ENCODE data around the gene MED8. TPM values are rescaled to one million over a fixed set of nuclear protein-coding genes. Genes with fewer than 3 reads are reported as not detected.

The MED8 gene
- total RNA-seq, 1 donor from 2014 or later, result 23.6 TPM

GRCh38 chr1:43438006-43438405 lies 48.4 kb upstream of the MED8 start:
- Histone ChIP-seq H3K27me3 (no peaks in the 10 kb centered on the region), H2AFZ (replicated peaks) (no peak overlapping the region), H3F3A (ENCODE audit: low read depth) (no peaks in the 10 kb centered on the region), H3K79me2 (ENCODE audit: low read depth) (no peaks in the 10 kb centered on the region), H3K4me1 (no peaks in the 10 kb centered on the region), H3K27ac (no peak overlapping the region), H3K9ac (no peak overlapping the region), H3K4me3 (no peak overlapping the region), H3K9me3 (ENCODE audit: low read depth) (no peaks in the 10 kb centered on the region), H3K36me3 (no peaks in the 10 kb centered on the region), H4K20me1 (ENCODE audit: low read depth) (no peaks in the 10 kb centered on the region), H3K4me2 (no peak overlapping the region)
- Mint-ChIP-seq H3K4me3 (no peak overlapping the region), H3K36me3 (peaks cover 20% of the 10 kb centered on the region), H3K9me3 (no peaks in the 10 kb centered on the region), H3K27me3 (ENCODE audit: insufficient read depth, low read depth) (peaks cover 3% of the 10 kb centered on the region), H3K4me1 (peaks cover 33% of the 10 kb centered on the region), H3K27ac (peak overlapping the region; percentile 25)
- TF ChIP-seq EZH2phosphoT487 (IDR thresholded peaks at IDR 0.05), result no peak
- no peak for TF ChIP-seq CTCF (IDR thresholded peaks at IDR 0.05)
- TF ChIP-seq EZH2 (IDR thresholded peaks at IDR 0.05), result no peak
- DNase-seq (ENCODE audit: low spot score), result no peak

GRCh38 chr1:43437031-43437973 lies 47.7 kb upstream of the MED8 start:
- H3K27ac Mint-ChIP-seq, result peak overlapping the region; percentile 74
- Histone ChIP-seq H3K9ac (no peak overlapping the region), H3K4me2 (no peak overlapping the region), H4K20me1 (ENCODE audit: low read depth) (no peaks in the 10 kb centered on the region), H3K79me2 (ENCODE audit: low read depth) (no peaks in the 10 kb centered on the region), H3K27ac (no peak overlapping the region), H3K4me3 (no peak overlapping the region), H3K27me3 (no peaks in the 10 kb centered on the region), H2AFZ (replicated peaks) (no peak overlapping the region), H3K4me1 (no peaks in the 10 kb centered on the region), H3K9me3 (ENCODE audit: low read depth) (no peaks in the 10 kb centered on the region), H3F3A (ENCODE audit: low read depth) (no peaks in the 10 kb centered on the region), H3K36me3 (no peaks in the 10 kb centered on the region)
- TF ChIP-seq EZH2phosphoT487 (IDR thresholded peaks at IDR 0.05), result no peak
- TF ChIP-seq EZH2 (IDR thresholded peaks at IDR 0.05), result no peak
- TF ChIP-seq CTCF (IDR thresholded peaks at IDR 0.05), result no peak
- DNase-seq (ENCODE audit: low spot score), result no peak
- H3K27me3 Mint-ChIP-seq (ENCODE audit: insufficient read depth, low read depth), result peaks cover 6% of the 10 kb centered on the region
- peaks cover 18% of the 10 kb centered on the region for H3K36me3 Mint-ChIP-seq
- peak overlapping the region; percentile 46 for H3K4me3 Mint-ChIP-seq
- no peaks in the 10 kb centered on the region for H3K9me3 Mint-ChIP-seq
- peaks cover 33% of the 10 kb centered on the region for H3K4me1 Mint-ChIP-seq

GRCh38 chr1:43436371-43436770 lies 46.8 kb upstream of the MED8 start:
- H3K27ac Mint-ChIP-seq, result peak overlapping the region; percentile 55
- Histone ChIP-seq H3K79me2 (ENCODE audit: low read depth) (no peaks in the 10 kb centered on the region), H3K27ac (no peak overlapping the region), H3K4me3 (no peak overlapping the region), H2AFZ (replicated peaks) (no peak overlapping the region), H3K4me2 (no peak overlapping the region), H3K9me3 (ENCODE audit: low read depth) (no peaks in the 10 kb centered on the region), H3F3A (ENCODE audit: low read depth) (no peaks in the 10 kb centered on the region), H3K36me3 (no peaks in the 10 kb centered on the region), H3K9ac (no peak overlapping the region), H3K27me3 (no peaks in the 10 kb centered on the region), H4K20me1 (ENCODE audit: low read depth) (no peaks in the 10 kb centered on the region), H3K4me1 (no peaks in the 10 kb centered on the region)
- DNase-seq (ENCODE audit: low spot score), result no peak
- peaks cover 20% of the 10 kb centered on the region for H3K36me3 Mint-ChIP-seq
- TF ChIP-seq CTCF (IDR thresholded peaks at IDR 0.05) (no peak), EZH2phosphoT487 (IDR thresholded peaks at IDR 0.05) (no peak), EZH2 (IDR thresholded peaks at IDR 0.05) (no peak)
- H3K4me1 Mint-ChIP-seq, result peaks cover 30% of the 10 kb centered on the region
- peak overlapping the region; percentile 54 for H3K4me3 Mint-ChIP-seq
- peaks cover 6% of the 10 kb centered on the region for H3K27me3 Mint-ChIP-seq (ENCODE audit: insufficient read depth, low read depth)
- no peaks in the 10 kb centered on the region for H3K9me3 Mint-ChIP-seq

Measured in neural progenitor cell (in vitro differentiated cells).